NCI-H526 (cell line): ENCODE measurements around the gene KRTAP10-11.

ENCODE experiments used
- DNase-seq, 2 experiments: peaks; one replicate each; lab custom pipeline; 2025; lab: John Stamatoyannopoulos, UW

KRTAP10-11 gene

GRCh38 chr21:44695641-44696040 lies 49.4 kb downstream of the KRTAP10-11 start:
- DNase-seq = no peak

GRCh38 chr21:44696572-44696971 lies 50.4 kb downstream of the KRTAP10-11 start:
- no peak for DNase-seq
